AG09319 (cell line): Measurements from ENCODE around the gene COL20A1.

ENCODE experiments used
- DNase-seq: peaks from one replicate; pipeline ENCODE4 v3.0.0-alpha.2; 2010; ENCODE audit warnings: low read depth; ENCODE audit errors: extremely low read depth
- CTCF ChIP-seq: IDR thresholded peaks from 2 replicates; pipeline ENCODE4 v1.5.1; 2011; ENCODE audit warnings: low read depth, mild to moderate bottlenecking, inconsistent platforms, low read length, moderate library complexity

COL20A1 gene

GRCh38 chr20:63365601-63366389 lies 72.8 kb downstream of the COL20A1 start:
- TF ChIP-seq CTCF: no peak
- no peak for DNase-seq

GRCh38 chr20:63366390-63367365 lies 73.7 kb downstream of the COL20A1 start:
- TF ChIP-seq CTCF: no peak
- DNase-seq: no peak

- no peak for DNase-seq
- no peak for TF ChIP-seq CTCF
Observed at GRCh38 chr20:63367446-63368055, 74.6 kb downstream of the COL20A1 start.

GRCh38 chr20:63368151-63368550 lies 75.2 kb downstream of the COL20A1 start:
- no peak for DNase-seq
- TF ChIP-seq CTCF: no peak

GRCh38 chr20:63369024-63369530 lies 76.1 kb downstream of the COL20A1 start:
- no peak for DNase-seq
- no peak for TF ChIP-seq CTCF

- no peak for DNase-seq
- TF ChIP-seq CTCF: no peak
Observed at GRCh38 chr20:63369724-63370617, 77.0 kb downstream of the COL20A1 start.
